ENCODE measurements around the gene BTD. TPM values are rescaled to one million over a fixed set of nuclear protein-coding genes. Genes with fewer than 3 reads are reported as not detected.

Gene BTD
- total and polyA plus RNA-seq, 9 donors: 19.8 to 44.1 (median 30.2) TPM

DNA sequence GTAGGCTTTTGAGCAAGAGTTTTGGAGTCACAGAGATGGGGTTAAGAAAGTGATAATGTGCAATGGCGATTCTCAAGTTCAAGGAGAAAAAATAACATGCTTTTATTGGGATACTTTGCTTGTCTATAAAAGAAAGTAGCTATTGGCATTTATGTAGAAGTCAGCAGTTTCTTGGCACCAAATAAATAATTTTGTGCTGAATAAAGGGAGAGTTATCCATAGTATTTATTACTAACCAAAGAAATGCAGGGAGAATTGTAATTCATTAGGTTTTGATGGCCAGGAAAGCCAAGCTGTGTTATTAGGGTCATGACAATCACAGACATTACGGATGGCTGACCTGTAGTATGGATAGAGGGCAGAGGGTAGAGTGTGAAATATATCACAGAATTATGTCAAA lies 33.1 kb downstream of the BTD start:
- no peaks in the 10 kb centered on the region for H3K9me3 ChIP-seq
- 17 to 19% (median 18%) methylated on average over 2 of the region's 2 CpGs for WGBS, 3 donors
- H3K4me1 ChIP-seq (ENCODE audit: insufficient read depth): peaks cover 16% of the 10 kb centered on the region
- DNase-seq: no peak
- no peaks in the 10 kb centered on the region for H3K27me3 ChIP-seq
- H3K27ac ChIP-seq: peak overlapping the region in 1 of 2 donors; percentile 73
- H3K36me3 ChIP-seq: no peaks in the 10 kb centered on the region
- TF ChIP-seq POLR2A (IDR thresholded peaks at IDR 0.05) (no peak), EP300 (IDR thresholded peaks at IDR 0.05) (no peak)
- TF ChIP-seq, protein P1, sequence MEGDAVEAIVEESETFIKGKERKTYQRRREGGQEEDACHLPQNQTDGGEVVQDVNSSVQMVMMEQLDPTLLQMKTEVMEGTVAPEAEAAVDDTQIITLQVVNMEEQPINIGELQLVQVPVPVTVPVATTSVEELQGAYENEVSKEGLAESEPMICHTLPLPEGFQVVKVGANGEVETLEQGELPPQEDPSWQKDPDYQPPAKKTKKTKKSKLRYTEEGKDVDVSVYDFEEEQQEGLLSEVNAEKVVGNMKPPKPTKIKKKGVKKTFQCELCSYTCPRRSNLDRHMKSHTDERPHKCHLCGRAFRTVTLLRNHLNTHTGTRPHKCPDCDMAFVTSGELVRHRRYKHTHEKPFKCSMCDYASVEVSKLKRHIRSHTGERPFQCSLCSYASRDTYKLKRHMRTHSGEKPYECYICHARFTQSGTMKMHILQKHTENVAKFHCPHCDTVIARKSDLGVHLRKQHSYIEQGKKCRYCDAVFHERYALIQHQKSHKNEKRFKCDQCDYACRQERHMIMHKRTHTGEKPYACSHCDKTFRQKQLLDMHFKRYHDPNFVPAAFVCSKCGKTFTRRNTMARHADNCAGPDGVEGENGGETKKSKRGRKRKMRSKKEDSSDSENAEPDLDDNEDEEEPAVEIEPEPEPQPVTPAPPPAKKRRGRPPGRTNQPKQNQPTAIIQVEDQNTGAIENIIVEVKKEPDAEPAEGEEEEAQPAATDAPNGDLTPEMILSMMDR (IDR thresholded peaks at IDR 0.05): no peak
- H3K4me3 ChIP-seq: no peak overlapping the region
- intact Hi-C loops (cut with DNase I): loop anchor here in 3 of 4 donors (5.0 to 10.0 kb wide), 5 partner anchors 160 to 610 kb away; partner anchors contain the start of gene ANKRD28 (in 1 of the 3)

DNA sequence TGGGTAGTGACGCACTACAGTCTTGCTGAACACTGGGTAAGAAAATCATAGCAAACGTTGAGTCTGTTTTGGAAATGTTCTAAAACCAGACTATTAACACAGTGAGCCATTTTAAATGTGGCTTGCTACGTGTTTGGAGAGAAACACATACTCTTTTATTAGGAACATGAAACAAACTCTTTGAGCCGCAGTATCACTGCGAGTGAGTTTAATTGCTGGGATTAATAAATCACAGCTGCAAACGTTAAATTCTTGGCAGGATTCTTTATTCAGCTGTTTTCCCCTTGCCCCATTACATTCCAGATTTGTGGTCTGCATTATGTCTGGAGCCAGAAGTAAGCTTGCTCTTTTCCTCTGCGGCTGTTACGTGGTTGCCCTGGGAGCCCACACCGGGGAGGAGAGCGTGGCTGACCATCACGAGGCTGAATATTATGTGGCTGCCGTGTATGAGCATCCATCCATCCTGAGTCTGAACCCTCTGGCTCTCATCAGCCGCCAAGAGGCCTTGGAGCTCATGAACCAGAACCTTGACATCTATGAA lies 33.6 kb downstream of the BTD start:
- intact Hi-C loops (cut with DNase I): loop anchor here in 3 of 4 donors (10.0 kb wide), 4 partner anchors 160 to 610 kb away; partner anchors contain the start of gene ANKRD28 (in 1 of the 3)

DNA sequence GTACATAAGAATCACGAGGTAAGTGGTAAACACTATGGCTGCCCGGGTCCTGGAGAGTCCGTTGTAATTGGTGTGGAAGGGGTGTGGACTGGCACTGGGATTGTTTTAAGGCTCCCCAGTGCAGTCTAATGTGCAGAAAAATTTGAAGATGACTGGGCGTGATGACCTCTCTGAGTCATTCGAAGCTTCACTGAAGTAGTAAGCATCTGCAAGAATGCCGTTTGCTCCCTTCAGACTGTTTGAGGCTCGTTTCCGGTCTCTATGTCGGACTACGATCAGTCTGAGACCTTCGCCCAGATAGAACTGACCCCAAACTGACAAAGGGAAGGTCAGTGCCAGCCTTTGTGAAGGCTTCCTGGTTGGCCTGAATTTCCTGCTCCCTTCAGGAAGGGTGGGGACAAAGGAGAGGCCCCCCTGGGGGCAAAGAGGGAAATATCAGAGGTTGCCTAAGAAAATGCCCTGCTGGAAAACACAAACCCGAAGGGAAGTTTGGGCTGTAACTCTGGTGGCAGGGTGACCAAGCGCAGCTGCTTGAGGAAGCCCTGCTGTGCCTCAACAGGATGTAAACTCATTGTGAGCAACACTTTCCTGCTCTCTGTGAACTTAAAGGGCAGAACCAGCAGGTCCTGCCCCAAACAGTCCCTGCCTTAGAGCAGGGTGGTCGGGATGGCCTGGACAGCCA lies 34.6 kb downstream of the BTD start:
- Histone ChIP-seq H3K36me3 (no peaks in the 10 kb centered on the region), H3K9me3 (no peaks in the 10 kb centered on the region), H3K27ac (peak overlapping the region; percentile 35 to 73), H3K4me1 (ENCODE audit: insufficient read depth) (peaks cover 18% of the 10 kb centered on the region), H3K4me3 (no peak overlapping the region), H3K27me3 (no peaks in the 10 kb centered on the region)
- 74 to 77% (median 76%) methylated on average over 14 of the region's 14 CpGs for WGBS, 3 donors
- TF ChIP-seq POLR2A (IDR thresholded peaks at IDR 0.05) (no peak), EP300 (IDR thresholded peaks at IDR 0.05) (no peak)
- TF ChIP-seq, protein P1 (IDR thresholded peaks at IDR 0.05): no peak
- DNase-seq: no peak
- intact Hi-C loops (cut with DNase I): loop anchor here in 3 of 4 donors (10.0 kb wide), 4 partner anchors 159 to 609 kb away; partner anchors contain the start of gene ANKRD28 (in 1 of the 3)

More for the DNA sequence above, 33.6 kb downstream of the BTD start:
- Histone ChIP-seq H3K27ac (peak overlapping the region; percentile 35 to 73), H3K4me1 (ENCODE audit: insufficient read depth) (peaks cover 18% of the 10 kb centered on the region), H3K36me3 (no peaks in the 10 kb centered on the region), H3K27me3 (no peaks in the 10 kb centered on the region), H3K4me3 (no peak overlapping the region), H3K9me3 (no peaks in the 10 kb centered on the region)
- 11 to 15% (median 14%) methylated on average over 13 of the region's 13 CpGs for WGBS, 3 donors
- peak in 4 of 5 donors; percentile 53 to 69 (median 58) for DNase-seq
- TF ChIP-seq POLR2A (IDR thresholded peaks at IDR 0.05): no peak
- TF ChIP-seq, protein P1 (IDR thresholded peaks at IDR 0.05): peak in 1 of 3 donors; percentile 2

DNA sequence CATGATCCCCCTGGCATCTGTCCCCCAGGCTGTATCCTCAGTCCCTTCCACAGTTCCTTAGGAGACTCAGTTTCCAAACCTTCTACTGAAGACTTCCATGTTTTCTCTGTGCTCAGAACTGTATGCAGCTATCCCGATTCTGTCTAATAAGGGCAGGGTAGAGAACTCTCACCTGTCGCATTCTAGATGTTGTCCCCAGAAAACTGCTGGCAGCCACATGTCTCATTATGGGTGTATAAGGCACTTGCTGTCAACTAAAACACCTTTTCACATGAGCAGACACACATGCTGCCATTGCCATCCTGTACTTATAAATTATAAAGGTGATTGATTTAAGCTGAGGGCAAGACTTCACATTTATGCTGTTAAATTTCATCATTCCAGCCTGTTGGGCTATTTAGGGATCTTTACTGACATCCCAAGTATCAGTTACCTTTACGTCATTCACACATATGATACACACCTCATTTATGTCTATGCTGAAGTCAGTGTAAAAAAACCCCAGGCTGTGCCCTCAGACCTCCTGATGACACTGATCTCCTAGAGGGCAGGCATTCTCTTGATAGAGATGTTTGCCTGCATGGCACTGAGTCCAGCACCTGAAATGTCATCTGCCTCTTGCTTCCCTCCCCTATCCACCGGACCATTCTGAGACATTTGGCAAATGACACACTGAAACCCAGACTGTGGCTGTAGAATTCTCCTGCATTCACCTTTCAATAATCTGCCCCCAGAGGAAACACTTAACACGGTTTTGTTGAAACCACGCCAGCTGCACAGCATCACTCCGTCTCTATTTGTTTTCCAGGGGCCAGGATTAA lies 35.8 kb downstream of the BTD start:
- TF ChIP-seq POLR2A (IDR thresholded peaks at IDR 0.05) (no peak), EP300 (IDR thresholded peaks at IDR 0.05) (no peak)
- TF ChIP-seq, protein P1 (IDR thresholded peaks at IDR 0.05): no peak

More for the DNA sequence above, 35.8 kb downstream of the BTD start:
- Histone ChIP-seq H3K4me3 (no peak overlapping the region), H3K36me3 (no peaks in the 10 kb centered on the region), H3K4me1 (ENCODE audit: insufficient read depth) (peaks cover 18% of the 10 kb centered on the region), H3K27me3 (no peaks in the 10 kb centered on the region), H3K9me3 (no peaks in the 10 kb centered on the region), H3K27ac (no peak overlapping the region)
- 82 to 87% (median 83%) methylated on average over 7 of the region's 7 CpGs for WGBS, 3 donors
- intact Hi-C loops (cut with DNase I): loop anchor here in 3 of 4 donors (10.0 kb wide), 4 partner anchors 157 to 607 kb away; partner anchors contain the start of gene ANKRD28 (in 1 of the 3)
- DNase-seq: no peak

Data from ovary (tissue), 9 donors.